ENCODE results near the gene NUP42. TPM values are rescaled to one million over a fixed set of nuclear protein-coding genes. Genes with fewer than 3 reads are reported as not detected.

The NUP42 gene
- total RNA-seq, 1 experiment from 2014 or later = 36.5 TPM

DNA sequence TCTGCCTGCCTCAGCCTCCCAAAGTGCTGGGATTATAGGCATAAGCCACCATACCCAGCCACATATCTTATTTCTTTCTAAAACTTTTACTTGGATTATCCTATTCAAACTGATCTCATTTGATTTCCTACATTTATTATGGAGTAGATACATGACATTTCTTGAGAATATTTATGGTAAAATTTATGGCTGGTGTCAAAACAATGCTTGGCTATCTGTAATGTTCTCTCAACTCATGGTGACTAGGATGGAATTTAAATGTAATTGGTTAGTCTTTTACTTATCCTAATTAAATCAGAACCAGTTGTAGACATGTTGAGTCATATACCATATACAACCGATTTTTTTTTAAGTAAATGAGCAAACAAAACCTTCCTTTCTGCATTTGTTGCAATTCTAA, 4.1 kb downstream of the NUP42 start:
- no peak overlapping the region for H3K4me2 ChIP-seq (ENCODE audit: insufficient read depth, insufficient read length, low read length)
- no peak overlapping the region for H3K4ac ChIP-seq (ENCODE audit: low read depth, low read length)
- no peak overlapping the region for H3K14ac ChIP-seq (ENCODE audit: insufficient read depth, low read length)
- no peaks in the 10 kb centered on the region for H4K20me1 ChIP-seq (ENCODE audit: control insufficient read depth, insufficient read depth, insufficient read length)
- H2AK5ac ChIP-seq (ENCODE audit: insufficient read length, low read length) = no peak overlapping the region
- H3K79me2 ChIP-seq (ENCODE audit: insufficient read depth, low read length) = peaks cover 7% of the 10 kb centered on the region; the same call in 1 of the 2 replicates
- H4K8ac ChIP-seq (replicated peaks; ENCODE audit: insufficient read length, low read depth, low read length) = no peak overlapping the region
- no peak overlapping the region for H3K18ac ChIP-seq (ENCODE audit: insufficient read length, low read depth, low read length)
- no peak overlapping the region for H4K5ac ChIP-seq (ENCODE audit: insufficient read length, low read depth, low read length)
- Mint-ChIP-seq H3K27me3 (ENCODE audit: low read depth) (no peaks in the 10 kb centered on the region), H3K9me3 (no peaks in the 10 kb centered on the region; a peak in 1 of 5 replicates), H3K27ac (no peak overlapping the region), H3K4me1 (peaks cover 15 to 19% of the 10 kb centered on the region in 2 experiments), H3K4me3 (no peak overlapping the region), H3K36me3 (ENCODE audit: insufficient read depth in 1 of 3, low read depth in 3 of 3) (peaks cover 19 to 56% (median 50%) of the 10 kb centered on the region in 3 experiments; a peak in 6 of 7 replicates)
- no peak overlapping the region for H3K9ac ChIP-seq (ENCODE audit: extremely low read depth, insufficient read length, low read length)
- H2BK5ac ChIP-seq (ENCODE audit: insufficient read length, low read length) = no peak overlapping the region
- H2BK12ac ChIP-seq (ENCODE audit: insufficient read length, low read depth, low read length) = no peak overlapping the region
- TF ChIP-seq, protein P1, sequence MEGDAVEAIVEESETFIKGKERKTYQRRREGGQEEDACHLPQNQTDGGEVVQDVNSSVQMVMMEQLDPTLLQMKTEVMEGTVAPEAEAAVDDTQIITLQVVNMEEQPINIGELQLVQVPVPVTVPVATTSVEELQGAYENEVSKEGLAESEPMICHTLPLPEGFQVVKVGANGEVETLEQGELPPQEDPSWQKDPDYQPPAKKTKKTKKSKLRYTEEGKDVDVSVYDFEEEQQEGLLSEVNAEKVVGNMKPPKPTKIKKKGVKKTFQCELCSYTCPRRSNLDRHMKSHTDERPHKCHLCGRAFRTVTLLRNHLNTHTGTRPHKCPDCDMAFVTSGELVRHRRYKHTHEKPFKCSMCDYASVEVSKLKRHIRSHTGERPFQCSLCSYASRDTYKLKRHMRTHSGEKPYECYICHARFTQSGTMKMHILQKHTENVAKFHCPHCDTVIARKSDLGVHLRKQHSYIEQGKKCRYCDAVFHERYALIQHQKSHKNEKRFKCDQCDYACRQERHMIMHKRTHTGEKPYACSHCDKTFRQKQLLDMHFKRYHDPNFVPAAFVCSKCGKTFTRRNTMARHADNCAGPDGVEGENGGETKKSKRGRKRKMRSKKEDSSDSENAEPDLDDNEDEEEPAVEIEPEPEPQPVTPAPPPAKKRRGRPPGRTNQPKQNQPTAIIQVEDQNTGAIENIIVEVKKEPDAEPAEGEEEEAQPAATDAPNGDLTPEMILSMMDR (conservative IDR thresholded peaks at IDR 0.05) = no peak
- H3K23me2 ChIP-seq (ENCODE audit: insufficient read length, low read depth, low read length, poor library complexity, severe bottlenecking) = no peaks in the 10 kb centered on the region
- no peak overlapping the region for H2BK20ac ChIP-seq (ENCODE audit: low read depth, low read length, poor library complexity, severe bottlenecking)
- H3K9me3 ChIP-seq (ENCODE audit: control insufficient read depth, low read depth, low read length) = no peaks in the 10 kb centered on the region
- H3T11ph ChIP-seq (ENCODE audit: low read length) = no peak overlapping the region
- no peaks in the 10 kb centered on the region; the same call in 1 of the 2 replicates for H3K4me1 ChIP-seq (ENCODE audit: insufficient read depth, low read length)
- no peak for DNase-seq
- no peak overlapping the region for H3K56ac ChIP-seq (ENCODE audit: insufficient read length, low read depth, low read length)
- no peak overlapping the region for H2BK15ac ChIP-seq (ENCODE audit: low read depth, low read length)
- H2AFZ ChIP-seq (ENCODE audit: low read length) = no peak overlapping the region
- H3K23ac ChIP-seq (ENCODE audit: insufficient read length, low read depth, low read length) = no peak overlapping the region
- H3K79me1 ChIP-seq (ENCODE audit: insufficient read depth, low read depth, low read length, poor library complexity, severe bottlenecking) = peaks cover 3% of the 10 kb centered on the region
- WGBS (ENCODE audit: extremely low coverage, insufficient read length, low lambda C conversion rate) = no CpG with 5 or more reads among the region's 1 CpG
- no peak overlapping the region for H4K91ac ChIP-seq (ENCODE audit: insufficient read length, low read depth, low read length)
- H3K27me3 ChIP-seq (ENCODE audit: insufficient read depth, low read length) = no peaks in the 10 kb centered on the region
- H2BK120ac ChIP-seq (ENCODE audit: low read depth, low read length, poor library complexity, severe bottlenecking) = no peak overlapping the region
- no peak overlapping the region for H3K27ac ChIP-seq (ENCODE audit: insufficient read length, low read depth, low read length)
